Testis (tissue), 2 donors: ENCODE data around the gene GALR3.

Source experiments
- CTCF ChIP-seq, 3 experiments: fragments of 450-650 bp in 2 of 3; fragments of 200-600 bp in 1 of 3; sonication (generic) in 1 of 3; IDR thresholded peaks; one replicate each; pipeline ENCODE4 v1.5.1; 2016 to 2019; ENCODE audit warnings: antibody characterized with exemption in 3 of 3, mild to moderate bottlenecking in 2 of 3, moderate library complexity in 1 of 3
- POLR2A ChIP-seq: fragments of 450-650 bp; IDR thresholded peaks from one replicate; pipeline ENCODE4 v1.6.1; 2017; ENCODE audit warnings: antibody characterized with exemption, mild to moderate bottlenecking, moderate library complexity

DNA sequence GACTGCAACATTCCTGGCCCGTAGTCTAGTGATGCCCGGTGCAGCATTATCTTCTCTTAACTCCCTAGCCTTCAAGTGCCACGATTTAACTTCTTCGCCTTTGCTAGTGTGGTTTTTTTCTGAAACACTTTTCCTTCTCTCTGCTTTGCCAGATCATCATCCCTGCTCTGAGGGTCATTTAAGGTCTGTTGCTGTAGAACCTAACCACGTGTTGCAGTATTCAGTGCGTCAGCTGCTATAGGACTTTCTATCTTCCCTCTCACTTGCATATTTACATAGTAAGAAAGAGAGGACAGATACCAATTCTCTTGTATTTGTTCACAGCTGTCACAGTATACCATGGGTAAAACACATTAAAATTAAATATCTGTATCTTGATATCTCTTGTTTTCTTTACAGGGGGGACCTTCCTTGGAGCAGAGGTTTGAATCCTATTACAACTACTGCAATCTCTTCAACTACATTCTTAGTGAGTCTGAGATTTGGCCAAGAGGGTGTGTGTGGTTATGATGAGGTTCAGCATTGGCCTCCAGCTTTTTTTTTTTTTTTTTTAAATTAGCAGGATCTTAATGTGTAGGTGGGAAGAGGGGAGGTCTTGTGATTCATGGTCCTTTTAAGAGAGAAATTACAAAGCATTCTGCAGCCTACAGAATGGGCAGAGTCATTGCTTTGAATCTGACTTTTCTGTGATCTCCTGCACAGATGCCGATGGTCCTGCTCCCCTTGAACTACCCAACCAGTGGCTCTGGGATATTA is 39.6 kb downstream of the GALR3 start:
- TF ChIP-seq CTCF (IDR thresholded peaks at IDR 0.05) (no peak), POLR2A (no peak)
